ENCODE measurements around the gene SLC26A4.

SLC26A4 gene

GRCh38 chr7:107691716-107692115 lies 31.1 kb downstream of the SLC26A4 start:
- H3K27me3 ChIP-seq (replicated peaks; ENCODE audit: control insufficient read depth, insufficient read depth, low read length, poor library complexity, severe bottlenecking) = no peaks in the 10 kb centered on the region
- no peak overlapping the region for H3K27ac ChIP-seq (ENCODE audit: insufficient read depth, low read length, poor library complexity, severe bottlenecking)
- H3K36me3 ChIP-seq (ENCODE audit: control insufficient read depth, insufficient read depth, low read length) = no peaks in the 10 kb centered on the region
- DNase-seq = no peak
- no peaks in the 10 kb centered on the region for H3K9me3 ChIP-seq (ENCODE audit: control insufficient read depth, low read length)
- no peak overlapping the region for H3K4me3 ChIP-seq (ENCODE audit: insufficient read depth, low read depth, low read length, poor library complexity, severe bottlenecking)
- no peaks in the 10 kb centered on the region for H3K4me1 ChIP-seq (ENCODE audit: control insufficient read depth, insufficient read depth, low read length, poor library complexity, severe bottlenecking)

DNA sequence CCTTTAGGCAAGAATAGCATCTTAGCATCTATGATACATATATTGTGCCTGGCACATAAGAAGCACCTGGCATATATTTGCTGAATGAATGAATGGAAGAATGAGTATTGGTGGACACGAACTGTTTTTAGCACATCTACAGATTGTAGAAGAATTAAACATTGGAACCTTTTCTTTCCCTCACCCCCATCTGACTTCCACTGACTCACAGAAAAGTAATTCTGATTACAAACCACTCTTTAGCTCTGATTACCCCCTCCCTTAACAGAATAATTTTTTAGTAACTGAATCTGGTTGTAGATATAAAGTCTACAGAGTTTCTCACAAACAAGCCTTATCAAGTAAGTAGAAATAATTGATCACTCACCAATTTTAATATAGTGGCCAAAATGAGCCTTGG lies 31.9 kb downstream of the SLC26A4 start:
- H3K36me3 ChIP-seq (ENCODE audit: control insufficient read depth, insufficient read depth, low read length) = no peaks in the 10 kb centered on the region
- H3K9me3 ChIP-seq (ENCODE audit: control insufficient read depth, low read length) = no peaks in the 10 kb centered on the region
- H3K27me3 ChIP-seq (replicated peaks; ENCODE audit: control insufficient read depth, insufficient read depth, low read length, poor library complexity, severe bottlenecking) = no peaks in the 10 kb centered on the region
- no peak overlapping the region for H3K4me3 ChIP-seq (ENCODE audit: insufficient read depth, low read depth, low read length, poor library complexity, severe bottlenecking)
- no peaks in the 10 kb centered on the region for H3K4me1 ChIP-seq (ENCODE audit: control insufficient read depth, insufficient read depth, low read length, poor library complexity, severe bottlenecking)
- no peak overlapping the region for H3K27ac ChIP-seq (ENCODE audit: insufficient read depth, low read length, poor library complexity, severe bottlenecking)
- no peak for DNase-seq

DNA sequence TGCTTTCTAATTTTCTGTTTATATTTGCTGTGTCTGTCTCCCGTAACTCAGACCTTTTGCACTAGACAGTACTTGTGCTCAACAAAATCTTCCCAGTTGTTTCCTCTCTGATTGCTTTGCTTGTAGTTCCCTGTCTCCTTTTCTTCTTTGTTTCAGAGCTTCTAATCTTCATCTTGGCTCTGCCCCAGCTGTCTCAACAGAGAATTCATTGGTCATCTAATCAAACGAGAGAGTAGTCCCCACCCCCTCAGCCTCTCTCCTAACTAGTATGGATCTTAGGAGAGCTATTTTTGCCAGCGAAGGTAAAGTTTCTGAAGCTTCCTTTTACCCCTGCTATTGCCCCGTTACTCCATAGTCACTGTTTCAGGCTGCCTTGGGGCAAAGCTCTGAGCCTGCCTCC lies 32.8 kb downstream of the SLC26A4 start:
- Histone ChIP-seq H3K36me3 (ENCODE audit: control insufficient read depth, insufficient read depth, low read length) (no peaks in the 10 kb centered on the region), H3K27me3 (replicated peaks; ENCODE audit: control insufficient read depth, insufficient read depth, low read length, poor library complexity, severe bottlenecking) (no peaks in the 10 kb centered on the region), H3K4me1 (ENCODE audit: control insufficient read depth, insufficient read depth, low read length, poor library complexity, severe bottlenecking) (no peaks in the 10 kb centered on the region), H3K27ac (ENCODE audit: insufficient read depth, low read length, poor library complexity, severe bottlenecking) (no peak overlapping the region), H3K9me3 (ENCODE audit: control insufficient read depth, low read length) (no peaks in the 10 kb centered on the region), H3K4me3 (ENCODE audit: insufficient read depth, low read depth, low read length, poor library complexity, severe bottlenecking) (no peak overlapping the region)
- DNase-seq = no peak

- DNase-seq = no peak
- H3K9me3 ChIP-seq (ENCODE audit: control insufficient read depth, low read length) = no peaks in the 10 kb centered on the region
- no peaks in the 10 kb centered on the region for H3K4me1 ChIP-seq (ENCODE audit: control insufficient read depth, insufficient read depth, low read length, poor library complexity, severe bottlenecking)
- H3K4me3 ChIP-seq (ENCODE audit: insufficient read depth, low read depth, low read length, poor library complexity, severe bottlenecking) = no peak overlapping the region
- H3K27ac ChIP-seq (ENCODE audit: insufficient read depth, low read length, poor library complexity, severe bottlenecking) = no peak overlapping the region
- H3K27me3 ChIP-seq (replicated peaks; ENCODE audit: control insufficient read depth, insufficient read depth, low read length, poor library complexity, severe bottlenecking) = no peaks in the 10 kb centered on the region
- no peaks in the 10 kb centered on the region for H3K36me3 ChIP-seq (ENCODE audit: control insufficient read depth, insufficient read depth, low read length)
Observed at GRCh38 chr7:107694386-107694785, 33.8 kb downstream of the SLC26A4 start.

GRCh38 chr7:107696330-107696946 lies 35.8 kb downstream of the SLC26A4 start:
- Histone ChIP-seq H3K4me3 (ENCODE audit: insufficient read depth, low read depth, low read length, poor library complexity, severe bottlenecking) (no peak overlapping the region), H3K4me1 (ENCODE audit: control insufficient read depth, insufficient read depth, low read length, poor library complexity, severe bottlenecking) (no peaks in the 10 kb centered on the region), H3K9me3 (ENCODE audit: control insufficient read depth, low read length) (no peaks in the 10 kb centered on the region), H3K27ac (ENCODE audit: insufficient read depth, low read length, poor library complexity, severe bottlenecking) (no peak overlapping the region), H3K27me3 (replicated peaks; ENCODE audit: control insufficient read depth, insufficient read depth, low read length, poor library complexity, severe bottlenecking) (no peaks in the 10 kb centered on the region), H3K36me3 (ENCODE audit: control insufficient read depth, insufficient read depth, low read length) (no peaks in the 10 kb centered on the region)
- no peak for DNase-seq

- Histone ChIP-seq H3K27ac (ENCODE audit: insufficient read depth, low read length, poor library complexity, severe bottlenecking) (no peak overlapping the region), H3K4me1 (ENCODE audit: control insufficient read depth, insufficient read depth, low read length, poor library complexity, severe bottlenecking) (no peaks in the 10 kb centered on the region), H3K4me3 (ENCODE audit: insufficient read depth, low read depth, low read length, poor library complexity, severe bottlenecking) (no peak overlapping the region), H3K27me3 (replicated peaks; ENCODE audit: control insufficient read depth, insufficient read depth, low read length, poor library complexity, severe bottlenecking) (no peaks in the 10 kb centered on the region), H3K9me3 (ENCODE audit: control insufficient read depth, low read length) (no peaks in the 10 kb centered on the region), H3K36me3 (ENCODE audit: control insufficient read depth, insufficient read depth, low read length) (no peaks in the 10 kb centered on the region)
- DNase-seq = no peak
Observed at GRCh38 chr7:107697321-107698049, 36.9 kb downstream of the SLC26A4 start.

DNA sequence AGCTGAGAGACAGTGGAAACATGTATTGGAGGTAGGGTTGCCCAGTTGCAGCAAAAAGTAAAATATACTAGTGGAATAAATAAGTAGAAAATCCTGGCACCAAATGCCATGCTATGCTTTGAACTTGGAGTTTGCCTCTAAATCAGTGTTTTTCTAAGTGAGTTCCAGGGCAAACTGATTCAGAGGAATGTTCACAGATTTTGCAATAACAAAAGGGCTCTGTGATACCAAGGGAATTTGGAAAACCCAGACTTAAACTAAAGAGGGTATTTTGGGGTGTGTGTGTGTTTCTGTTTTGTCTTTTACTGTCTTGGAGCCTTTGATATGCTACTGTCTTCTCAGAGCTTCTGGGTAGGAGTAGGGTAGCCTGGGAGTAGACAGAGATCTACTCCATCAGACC lies 39.9 kb downstream of the SLC26A4 start:
- no peak overlapping the region for H3K27ac ChIP-seq (ENCODE audit: insufficient read depth, low read length, poor library complexity, severe bottlenecking)
- no peaks in the 10 kb centered on the region for H3K9me3 ChIP-seq (ENCODE audit: control insufficient read depth, low read length)
- no peak for DNase-seq
- no peaks in the 10 kb centered on the region for H3K4me1 ChIP-seq (ENCODE audit: control insufficient read depth, insufficient read depth, low read length, poor library complexity, severe bottlenecking)
- H3K36me3 ChIP-seq (ENCODE audit: control insufficient read depth, insufficient read depth, low read length) = no peaks in the 10 kb centered on the region
- no peak overlapping the region for H3K4me3 ChIP-seq (ENCODE audit: insufficient read depth, low read depth, low read length, poor library complexity, severe bottlenecking)
- H3K27me3 ChIP-seq (replicated peaks; ENCODE audit: control insufficient read depth, insufficient read depth, low read length, poor library complexity, severe bottlenecking) = no peaks in the 10 kb centered on the region

- no peak for DNase-seq
- H3K36me3 ChIP-seq (ENCODE audit: control insufficient read depth, insufficient read depth, low read length) = no peaks in the 10 kb centered on the region
- no peaks in the 10 kb centered on the region for H3K9me3 ChIP-seq (ENCODE audit: control insufficient read depth, low read length)
- H3K4me3 ChIP-seq (ENCODE audit: insufficient read depth, low read depth, low read length, poor library complexity, severe bottlenecking) = no peak overlapping the region
- no peaks in the 10 kb centered on the region for H3K27me3 ChIP-seq (replicated peaks; ENCODE audit: control insufficient read depth, insufficient read depth, low read length, poor library complexity, severe bottlenecking)
- no peaks in the 10 kb centered on the region for H3K4me1 ChIP-seq (ENCODE audit: control insufficient read depth, insufficient read depth, low read length, poor library complexity, severe bottlenecking)
- no peak overlapping the region for H3K27ac ChIP-seq (ENCODE audit: insufficient read depth, low read length, poor library complexity, severe bottlenecking)
Observed at GRCh38 chr7:107701191-107701590, 40.6 kb downstream of the SLC26A4 start.

DNA sequence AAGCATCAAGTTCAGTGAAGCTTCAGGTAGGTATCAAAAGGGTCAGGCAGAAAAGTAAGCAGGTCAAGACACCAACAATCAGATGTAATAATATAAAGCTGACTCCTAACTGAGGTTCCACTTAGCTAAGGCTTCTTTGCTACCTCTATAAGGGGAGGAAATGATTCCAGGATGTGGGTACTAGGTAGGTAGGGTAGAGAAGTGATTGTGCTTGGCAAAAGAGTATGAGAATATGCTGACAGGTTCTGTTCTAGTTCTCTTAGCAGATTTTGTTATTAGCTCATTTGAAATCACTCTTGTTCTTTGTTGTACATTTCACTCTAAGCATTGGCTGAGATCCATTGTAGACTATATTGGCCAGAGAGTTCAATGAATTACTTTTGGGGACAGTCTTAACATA lies 42.6 kb downstream of the SLC26A4 start:
- Histone ChIP-seq H3K4me1 (ENCODE audit: control insufficient read depth, insufficient read depth, low read length, poor library complexity, severe bottlenecking) (no peaks in the 10 kb centered on the region), H3K36me3 (ENCODE audit: control insufficient read depth, insufficient read depth, low read length) (no peaks in the 10 kb centered on the region), H3K9me3 (ENCODE audit: control insufficient read depth, low read length) (no peaks in the 10 kb centered on the region), H3K4me3 (ENCODE audit: insufficient read depth, low read depth, low read length, poor library complexity, severe bottlenecking) (no peak overlapping the region), H3K27ac (ENCODE audit: insufficient read depth, low read length, poor library complexity, severe bottlenecking) (no peak overlapping the region), H3K27me3 (replicated peaks; ENCODE audit: control insufficient read depth, insufficient read depth, low read length, poor library complexity, severe bottlenecking) (no peaks in the 10 kb centered on the region)
- DNase-seq = no peak

DNA sequence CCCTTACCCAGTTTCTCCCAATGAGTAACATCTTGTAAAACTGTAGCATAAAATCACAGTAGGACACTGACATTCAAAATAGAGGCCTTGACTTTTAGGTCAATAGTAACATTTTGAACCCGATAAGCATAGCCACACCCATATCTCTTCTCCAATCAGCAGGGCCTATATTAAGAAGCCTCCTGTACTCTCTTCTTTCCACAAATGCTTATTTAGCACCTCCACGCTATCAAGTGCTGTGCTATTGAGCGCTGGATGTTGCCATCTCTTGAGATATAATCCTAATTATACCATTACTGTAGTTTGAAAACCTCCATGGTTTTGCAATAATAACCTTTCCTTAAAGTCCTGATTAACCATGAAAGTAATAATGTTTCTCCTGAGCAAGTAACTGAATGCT lies 43.2 kb downstream of the SLC26A4 start:
- no peaks in the 10 kb centered on the region for H3K4me1 ChIP-seq (ENCODE audit: control insufficient read depth, insufficient read depth, low read length, poor library complexity, severe bottlenecking)
- H3K27me3 ChIP-seq (replicated peaks; ENCODE audit: control insufficient read depth, insufficient read depth, low read length, poor library complexity, severe bottlenecking) = no peaks in the 10 kb centered on the region
- H3K27ac ChIP-seq (ENCODE audit: insufficient read depth, low read length, poor library complexity, severe bottlenecking) = no peak overlapping the region
- no peak for DNase-seq
- H3K9me3 ChIP-seq (ENCODE audit: control insufficient read depth, low read length) = no peaks in the 10 kb centered on the region
- no peak overlapping the region for H3K4me3 ChIP-seq (ENCODE audit: insufficient read depth, low read depth, low read length, poor library complexity, severe bottlenecking)
- no peaks in the 10 kb centered on the region for H3K36me3 ChIP-seq (ENCODE audit: control insufficient read depth, insufficient read depth, low read length)
